ENCODE results near the gene BSN.
A peak's percentile ranks its signal among the peaks of the same experiment; 100 is the strongest.
"Not testable (repeated sequence)": the region's sequence is repeated elsewhere in the genome, so short reads cannot be mapped to it uniquely, and the experiment has no call there.

The BSN gene

DNA sequence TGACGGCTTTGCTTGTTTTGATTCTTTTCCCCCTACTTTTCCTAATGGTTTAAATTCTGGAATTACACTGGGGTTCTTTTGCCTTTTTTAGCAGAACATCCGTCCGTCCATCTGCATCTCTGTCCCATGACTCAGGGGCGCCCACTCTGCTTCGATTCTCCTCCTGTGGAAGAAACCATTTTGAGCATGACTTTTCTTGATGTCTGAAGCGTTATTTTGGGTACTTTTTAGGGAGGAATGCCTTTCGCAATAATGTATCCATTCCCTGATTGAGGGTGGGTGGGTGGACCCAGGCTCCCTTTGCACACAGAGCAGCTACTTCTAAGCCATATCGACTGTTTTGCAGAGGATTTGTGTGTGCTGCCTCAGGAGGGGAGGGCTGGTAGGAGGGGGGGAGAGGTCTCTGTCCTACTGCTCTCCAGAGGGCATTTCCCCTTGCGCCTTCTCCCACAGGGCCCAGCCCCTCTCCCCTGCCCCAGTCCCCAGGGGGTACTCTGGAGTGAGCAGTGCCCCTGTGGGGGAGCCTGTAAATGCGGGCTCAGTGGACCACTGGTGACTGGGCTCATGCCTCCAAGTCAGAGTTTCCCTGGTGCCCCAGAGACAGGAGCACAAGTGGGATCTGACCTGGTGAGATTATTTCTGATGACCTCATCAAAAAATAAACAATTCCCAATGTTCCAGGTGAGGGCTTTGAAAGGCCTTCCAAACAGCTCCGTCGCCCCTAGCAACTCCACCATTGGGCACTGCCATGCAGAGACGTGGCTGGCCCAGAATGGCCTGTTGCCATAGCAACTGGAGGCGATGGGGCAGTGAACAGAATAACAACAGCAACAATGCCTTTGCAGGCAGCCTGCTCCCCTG, 19.5 kb upstream of the BSN start:
- DNase-seq = no peak

DNA sequence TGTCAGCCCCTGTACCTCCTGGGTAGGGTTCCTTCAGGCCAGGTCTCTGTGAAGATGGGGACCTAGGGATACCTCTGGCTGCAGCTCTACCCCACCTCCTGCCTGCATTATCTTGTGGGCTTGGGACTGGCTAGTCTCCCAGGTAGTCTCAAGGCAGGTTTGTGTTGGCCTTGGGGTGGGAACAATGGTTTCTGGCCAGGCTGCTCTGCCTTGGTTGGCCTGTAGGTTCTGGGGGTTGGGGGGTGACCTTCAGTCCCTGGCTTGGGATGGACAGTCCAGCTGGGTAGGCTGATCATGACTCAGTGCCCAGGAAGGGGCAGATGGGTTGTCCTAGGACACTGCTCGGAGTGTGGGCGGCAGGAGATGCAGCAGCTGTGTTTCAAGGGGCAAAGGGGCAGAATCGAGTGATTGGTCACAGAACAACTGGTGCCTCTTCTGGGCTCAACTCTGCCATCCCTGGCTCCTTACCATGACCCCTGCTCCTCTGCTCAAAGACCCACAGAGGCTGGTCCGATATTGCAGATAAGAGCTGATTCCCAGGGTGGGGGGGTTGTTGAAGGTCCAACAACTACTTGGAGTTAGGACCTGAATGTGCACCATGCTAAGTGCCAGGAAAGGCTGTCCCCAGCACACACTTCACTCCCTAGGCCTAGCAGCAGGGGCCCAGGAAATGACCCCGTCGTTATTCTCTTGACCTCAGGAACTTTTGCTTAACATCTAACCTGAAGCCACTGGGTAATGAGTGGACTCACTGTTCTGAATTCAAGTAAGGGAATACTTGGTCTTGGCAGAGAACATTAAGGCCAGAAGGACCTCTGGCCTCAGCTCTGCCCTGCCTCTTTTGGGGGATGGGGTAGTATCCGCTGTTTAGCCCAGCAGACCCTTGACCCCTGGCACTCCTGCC, 18.1 kb upstream of the BSN start:
- DNase-seq = no peak

GRCh38 chr3:49536875-49537533, 17.3 kb upstream of the BSN start:
- no peak for DNase-seq

DNA sequence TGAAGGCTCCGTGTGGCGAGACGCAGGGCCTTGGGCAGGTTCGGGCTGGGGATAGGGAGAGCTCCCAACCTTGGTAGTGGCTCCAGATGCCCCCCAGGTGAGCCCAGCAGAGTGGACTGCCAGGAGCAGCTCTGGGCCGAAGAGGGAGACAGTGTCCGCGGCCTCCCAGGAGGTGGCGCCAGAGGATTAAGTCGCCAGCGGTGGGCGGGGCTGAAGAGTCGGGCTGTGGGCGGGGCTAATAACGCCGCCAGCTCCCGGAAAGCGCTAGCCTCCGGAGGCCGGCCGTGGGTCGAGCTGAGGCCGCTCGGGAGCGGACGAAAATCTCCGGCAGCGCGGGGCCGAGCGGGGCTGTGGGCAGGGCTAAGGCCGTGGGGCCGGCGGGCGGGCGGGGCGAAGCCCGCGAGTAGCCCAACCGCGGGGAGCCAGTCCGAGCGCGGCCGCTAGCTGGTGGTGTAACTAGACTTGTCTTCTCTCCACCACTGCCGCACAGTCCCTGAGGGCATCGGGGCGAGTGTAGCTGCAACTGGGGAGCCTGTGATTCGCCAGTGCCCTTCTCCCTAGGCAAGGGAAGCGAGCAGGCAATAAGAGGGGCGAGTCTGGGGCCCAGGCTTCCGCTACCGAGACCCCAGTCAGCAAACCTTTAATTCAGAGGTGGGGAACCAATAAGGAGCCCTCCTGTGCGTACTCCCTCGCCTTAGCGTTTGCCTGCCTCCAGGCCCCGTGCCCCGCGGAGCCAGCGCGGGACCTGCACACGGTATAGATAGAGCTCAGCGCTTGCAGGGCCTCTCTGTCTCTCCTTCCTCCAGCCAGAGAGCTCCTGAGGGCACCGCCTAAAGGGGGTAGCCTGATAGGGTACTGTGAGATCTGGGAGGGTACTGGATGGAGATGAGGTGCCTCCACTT, 14.4 kb upstream of the BSN start:
- DNase-seq = peak; percentile 95

- no peak for DNase-seq
Observed at GRCh38 chr3:49552087-49552486, 2.2 kb upstream of the BSN start.

DNA sequence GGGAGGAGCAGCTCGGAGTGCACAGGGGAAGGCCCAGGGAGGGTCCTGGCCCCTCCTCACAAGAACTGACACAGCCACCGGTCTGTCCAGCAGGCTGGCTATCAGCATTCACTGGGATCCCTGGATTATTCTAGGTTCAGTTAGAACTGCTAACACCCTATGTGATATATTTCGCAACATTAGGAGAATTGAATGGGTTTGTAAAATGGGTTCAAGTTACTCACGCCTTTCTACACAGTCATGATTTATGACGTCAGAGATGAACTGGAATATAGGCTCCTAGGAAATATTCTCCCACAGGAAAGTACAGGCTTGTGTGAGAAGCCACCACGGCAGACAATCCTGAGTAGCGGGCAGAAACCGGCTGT, 969 bp upstream of the BSN start:
- no peak for DNase-seq

GRCh38 chr3:49554633-49555265, 472 bp downstream of the BSN start:
- DNase-seq = peak; percentile 67

GRCh38 chr3:49556500-49557275, 2.4 kb downstream of the BSN start:
- DNase-seq = no peak

DNA sequence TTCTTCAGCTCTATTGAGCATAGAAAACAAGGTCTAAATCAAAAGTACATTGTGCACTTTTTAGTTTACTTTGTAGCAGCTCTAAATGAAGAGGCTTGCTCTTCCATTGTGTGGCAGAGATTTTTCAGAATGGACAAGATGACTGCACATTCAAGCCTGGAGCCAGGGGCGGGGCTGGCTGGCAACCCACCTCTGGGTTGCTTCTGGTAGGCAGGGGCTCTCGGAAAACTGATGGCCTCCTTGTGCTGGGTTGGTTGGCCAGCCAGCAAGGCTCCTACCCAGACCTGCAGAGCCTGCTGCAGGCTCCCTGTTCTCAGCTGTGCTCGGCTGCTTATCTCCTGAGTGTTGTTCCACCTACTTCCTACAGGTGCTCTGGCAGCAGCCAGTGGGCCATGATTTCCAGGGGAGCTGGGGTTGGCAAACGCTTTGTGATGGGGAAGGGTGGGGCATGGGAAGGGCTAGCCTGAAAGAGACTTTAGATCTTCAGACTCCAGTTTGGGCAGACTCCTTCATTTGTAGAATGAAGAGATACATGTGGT, 8.8 kb downstream of the BSN start:
- no peak for DNase-seq

- DNase-seq = no peak
Observed at GRCh38 chr3:49563766-49564165, 9.5 kb downstream of the BSN start.

DNA sequence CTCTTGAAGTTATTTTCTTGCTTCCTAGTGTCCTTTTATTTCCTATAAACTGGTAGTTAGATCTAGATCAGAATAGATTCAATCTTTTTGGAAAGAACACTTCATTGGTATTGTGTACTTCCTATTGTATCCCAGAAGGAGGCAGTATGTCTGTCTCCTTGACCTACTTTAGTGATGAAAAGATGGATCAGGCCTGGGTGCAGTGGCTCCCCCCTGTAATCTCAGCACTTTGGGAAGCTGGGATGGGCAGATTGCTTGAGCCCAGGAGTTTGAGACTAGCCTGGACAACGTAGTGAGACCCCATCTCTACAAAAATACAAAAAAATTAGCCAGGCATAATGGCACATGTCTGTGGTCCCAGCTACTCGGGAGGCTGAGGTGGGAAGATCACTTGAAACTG, 12.0 kb downstream of the BSN start:
- DNase-seq = no peak

DNA sequence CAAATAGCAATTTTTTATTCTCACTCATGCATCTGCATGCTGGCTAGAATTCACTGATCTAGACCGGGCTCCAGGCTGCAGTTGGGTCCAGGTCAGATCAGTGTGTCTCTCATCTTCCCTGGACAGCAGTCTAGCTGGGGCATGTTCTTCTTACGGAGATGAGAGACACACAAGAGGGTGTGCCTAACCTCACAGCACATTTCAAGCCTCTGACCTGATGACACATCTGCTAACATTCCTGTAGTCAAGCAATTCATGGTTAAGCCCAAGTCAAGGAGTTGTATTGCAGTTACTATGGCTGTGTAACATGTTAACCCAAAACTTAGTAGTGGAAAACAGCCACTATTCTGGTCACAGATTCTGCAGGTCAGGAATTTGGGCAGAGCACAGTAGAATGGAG, 13.1 kb downstream of the BSN start:
- DNase-seq = no peak

DNA sequence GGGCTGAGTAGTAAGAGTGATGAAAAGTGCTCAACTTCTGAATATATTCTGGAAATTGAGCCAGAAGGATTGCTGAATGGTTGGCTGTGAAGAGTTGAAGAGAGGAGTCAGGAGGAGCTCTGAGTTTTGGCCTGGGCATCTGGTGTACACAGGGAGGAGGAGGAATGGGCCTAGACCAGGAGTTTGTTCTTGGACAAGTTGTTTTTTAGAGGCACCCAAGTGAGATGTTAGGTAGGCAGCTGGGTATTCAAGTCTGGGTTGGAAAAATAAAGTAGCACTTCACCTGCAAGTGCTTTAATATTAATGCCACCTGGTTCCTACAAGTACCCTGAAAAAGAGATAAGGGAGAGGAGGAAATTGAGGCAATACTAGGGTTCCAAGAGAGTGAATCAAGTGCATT, 14.7 kb downstream of the BSN start:
- DNase-seq = no peak

DNA sequence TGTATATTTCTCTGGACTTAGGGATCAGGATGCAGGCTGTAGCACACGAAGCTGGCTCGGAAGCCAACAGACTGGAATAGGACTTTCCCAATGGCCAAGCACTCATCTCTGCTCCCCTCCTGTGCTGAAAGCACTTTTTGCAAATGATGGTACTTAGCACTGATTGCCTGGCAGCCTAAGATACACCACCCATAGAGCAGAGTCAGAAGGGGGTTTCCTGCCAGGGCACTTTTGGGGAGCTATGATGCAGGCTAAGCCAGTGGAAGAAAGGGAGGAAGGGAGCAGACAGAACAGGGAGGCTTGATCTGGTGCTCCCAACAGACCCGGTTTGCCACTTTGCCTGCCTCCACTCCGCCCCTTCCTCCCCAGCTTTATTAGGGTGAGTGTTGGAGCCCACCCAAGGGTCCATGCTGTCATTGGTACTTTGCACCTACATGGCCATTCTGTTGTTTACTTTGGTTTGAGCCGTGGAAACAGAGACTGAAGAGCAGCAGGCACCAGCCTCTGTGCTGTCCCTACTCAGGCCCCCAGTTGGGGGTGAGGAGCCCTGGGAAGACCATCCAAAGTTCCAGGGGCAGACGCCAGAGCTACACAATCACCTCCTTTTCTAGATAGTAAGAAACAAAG, 15.9 kb downstream of the BSN start:
- no peak for DNase-seq

DNA sequence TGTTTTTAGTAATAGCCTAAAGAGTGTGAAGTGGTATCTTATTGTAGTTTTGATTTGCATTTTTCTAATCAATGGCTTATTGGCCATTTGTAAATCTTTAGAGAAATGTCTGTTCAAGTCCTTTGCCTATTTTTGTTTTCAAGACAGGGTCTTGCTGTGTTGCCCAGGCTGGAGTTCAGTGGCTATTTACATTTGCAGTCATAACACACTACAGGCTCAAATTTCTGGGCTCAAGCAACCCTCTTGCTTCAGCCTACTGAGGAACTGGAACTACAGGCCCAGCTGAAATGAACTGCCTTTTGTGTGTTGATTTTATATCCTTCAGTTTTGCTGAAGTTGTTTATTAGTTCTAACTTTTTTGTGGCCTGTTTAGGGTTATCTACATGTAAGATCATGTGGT, 27.9 kb downstream of the BSN start:
- DNase-seq = no peak

DNA sequence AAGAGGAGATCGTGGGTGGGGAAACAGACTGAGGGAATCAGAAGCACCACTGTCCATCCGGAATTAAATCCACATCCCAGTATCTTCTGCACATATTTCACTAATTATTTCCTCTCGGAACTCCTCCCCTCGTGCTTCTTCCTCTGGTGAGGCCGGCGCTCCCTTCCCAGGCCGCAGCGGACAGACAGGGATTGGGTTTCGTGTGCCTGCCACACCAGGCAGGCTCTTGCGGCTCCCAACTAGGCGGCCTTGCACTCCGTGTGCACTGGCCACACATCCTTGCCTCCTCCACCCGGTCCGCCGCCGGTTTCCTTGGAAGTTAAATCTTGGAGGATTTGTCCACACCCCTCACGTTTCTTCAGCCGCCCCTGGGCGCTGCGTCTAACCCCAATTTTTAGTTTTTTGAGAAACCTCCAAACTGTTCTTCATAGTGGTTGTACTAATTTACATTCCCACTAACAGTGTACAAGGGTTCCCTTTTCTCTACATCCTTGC, 31.0 kb downstream of the BSN start:
- not testable (repeated sequence) for DNase-seq

GRCh38 chr3:49591615-49592014, 37.3 kb downstream of the BSN start:
- no peak for DNase-seq

DNA sequence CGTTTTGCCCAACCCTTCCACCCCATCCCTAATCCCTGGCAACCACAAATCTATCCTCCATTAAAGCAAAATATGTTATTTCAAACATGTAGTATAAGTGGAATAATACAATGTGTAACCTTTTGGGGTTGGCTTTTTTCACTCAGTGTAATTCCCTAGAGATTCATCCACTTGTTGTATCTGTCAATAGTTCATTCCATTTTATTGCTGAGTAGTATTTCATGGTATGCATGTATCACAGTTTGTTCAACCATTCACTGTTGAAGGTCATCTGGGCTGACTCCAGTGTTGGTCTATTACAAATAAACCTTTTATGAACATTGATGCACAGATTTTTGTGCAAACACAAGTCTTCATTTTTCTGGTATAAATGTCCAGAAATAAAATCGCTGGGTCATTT, 38.8 kb downstream of the BSN start:
- no peak for DNase-seq

DNA sequence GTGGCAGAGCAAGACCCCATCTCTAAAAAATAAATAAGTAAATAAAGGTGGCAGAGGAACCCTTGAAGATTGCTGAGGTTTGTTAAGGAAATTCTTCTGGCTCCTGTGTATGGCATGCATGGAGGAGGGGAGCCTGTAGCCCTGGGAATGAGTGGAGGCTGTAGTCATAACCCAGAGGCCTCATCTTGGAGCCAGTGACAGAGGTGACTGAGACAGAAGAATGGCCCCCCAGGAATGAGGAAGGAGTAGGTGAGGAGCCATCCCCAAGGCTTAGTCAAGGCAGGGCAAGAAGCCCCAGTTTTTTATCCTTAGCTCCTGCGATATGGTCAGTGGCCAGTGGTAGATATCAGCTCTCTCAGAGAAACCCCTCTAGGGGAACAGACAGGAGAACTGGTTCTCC, 46.5 kb downstream of the BSN start:
- DNase-seq = no peak

- DNase-seq = no peak
Observed at GRCh38 chr3:49601358-49602048, 47.2 kb downstream of the BSN start.

Data from stimulated activated CD4-positive, alpha-beta T cell treated with anti-CD3 and anti-CD28 coated beads, Interleukin-12 subunit alpha, Interleukin-12 subunit beta, amount 100 ng/mL, for 4 hours (primary cell).